Gastrocnemius medialis (tissue), 4 donors: ENCODE data around the gene HMGCLL1.

Source experiments
- POLR2A ChIP-seq, 2 donors: fragments of 450-650 bp; IDR thresholded peaks; one replicate each; pipeline ENCODE4 v1.6.1; 2017; ENCODE audit warnings: antibody characterized with exemption in 2 of 2, mild to moderate bottlenecking in 2 of 2, moderate library complexity in 2 of 2
- TF ChIP-seq, protein P1 (sequence below), 5 experiments: fragments of 450-650 bp in 3 of 5; fragments of 200-600 bp in 2 of 5; sonication (generic) in 2 of 5; IDR thresholded peaks in 4 of 5; conservative IDR thresholded peaks in 1 of 5; 1 replicate in 4 of 5; 2 replicates in 1 of 5; pipeline ENCODE4 v1.5.1; 2016 to 2019; ENCODE audit warnings: antibody characterized with exemption in 5 of 5, mild to moderate bottlenecking in 3 of 5, moderate library complexity in 3 of 5

DNA sequence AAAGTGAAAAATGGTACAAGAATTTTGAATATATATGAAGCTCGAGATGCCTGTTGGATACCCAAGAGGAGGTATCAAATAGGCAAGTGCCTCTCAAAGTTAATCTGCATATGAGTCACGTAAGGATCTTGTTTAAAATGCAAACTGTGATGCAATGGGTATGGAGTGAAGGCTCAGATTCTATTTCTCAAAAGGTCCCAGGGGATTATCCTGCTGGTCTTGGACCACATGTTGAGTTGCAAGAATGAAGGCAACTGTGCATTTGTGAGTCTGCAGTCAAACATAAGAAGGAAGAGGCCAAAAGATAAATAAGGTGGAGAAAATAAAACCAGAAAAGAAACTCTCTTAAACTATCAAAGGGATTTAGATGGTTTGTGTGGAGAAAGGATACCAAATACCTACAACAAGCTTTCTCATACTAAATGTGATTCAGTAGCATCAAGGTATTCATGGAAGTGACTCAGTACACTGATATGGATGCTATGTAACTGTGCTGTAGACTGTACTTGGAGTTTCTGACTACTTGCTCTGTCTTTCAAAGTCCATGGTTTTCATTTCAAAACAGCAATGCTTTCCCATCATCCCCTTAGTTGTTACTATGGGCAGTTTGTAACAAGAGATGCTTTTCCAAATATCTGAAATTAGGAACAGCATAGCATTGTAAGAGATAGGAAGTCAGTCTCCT lies 145.4 kb downstream of the HMGCLL1 start:
- TF ChIP-seq, protein P1, sequence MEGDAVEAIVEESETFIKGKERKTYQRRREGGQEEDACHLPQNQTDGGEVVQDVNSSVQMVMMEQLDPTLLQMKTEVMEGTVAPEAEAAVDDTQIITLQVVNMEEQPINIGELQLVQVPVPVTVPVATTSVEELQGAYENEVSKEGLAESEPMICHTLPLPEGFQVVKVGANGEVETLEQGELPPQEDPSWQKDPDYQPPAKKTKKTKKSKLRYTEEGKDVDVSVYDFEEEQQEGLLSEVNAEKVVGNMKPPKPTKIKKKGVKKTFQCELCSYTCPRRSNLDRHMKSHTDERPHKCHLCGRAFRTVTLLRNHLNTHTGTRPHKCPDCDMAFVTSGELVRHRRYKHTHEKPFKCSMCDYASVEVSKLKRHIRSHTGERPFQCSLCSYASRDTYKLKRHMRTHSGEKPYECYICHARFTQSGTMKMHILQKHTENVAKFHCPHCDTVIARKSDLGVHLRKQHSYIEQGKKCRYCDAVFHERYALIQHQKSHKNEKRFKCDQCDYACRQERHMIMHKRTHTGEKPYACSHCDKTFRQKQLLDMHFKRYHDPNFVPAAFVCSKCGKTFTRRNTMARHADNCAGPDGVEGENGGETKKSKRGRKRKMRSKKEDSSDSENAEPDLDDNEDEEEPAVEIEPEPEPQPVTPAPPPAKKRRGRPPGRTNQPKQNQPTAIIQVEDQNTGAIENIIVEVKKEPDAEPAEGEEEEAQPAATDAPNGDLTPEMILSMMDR (IDR thresholded peaks at IDR 0.05 in 4 of 5, conservative IDR thresholded peaks at IDR 0.05 in 1 of 5): no peak
- no peak for TF ChIP-seq POLR2A (IDR thresholded peaks at IDR 0.05)
